ENCODE data around the gene TSPO. TPM values are rescaled to one million over a fixed set of nuclear protein-coding genes. Genes with fewer than 3 reads are reported as not detected.

The TSPO gene
- total and polyA plus RNA-seq, 2 of the 13 experiments (the other 11 are each of a cell fraction or from before 2014, with no cell fraction given), result 0.46 to 1.4 TPM

- TF ChIP-seq FOXP4 (CRISPR knock-in tag; IDR thresholded peaks at IDR 0.05) (peak; percentile 73), MTA3 (CRISPR knock-in tag; IDR thresholded peaks at IDR 0.05) (no peak), MEIS2 (CRISPR knock-in tag; IDR thresholded peaks at IDR 0.05) (peak; percentile 86), CREM (IDR thresholded peaks at IDR 0.05) (peak; percentile 59), CREM (CRISPR knock-in tag; IDR thresholded peaks at IDR 0.05) (no peak), KAT8 (CRISPR knock-in tag; IDR thresholded peaks at IDR 0.05) (peak; percentile 96), ZNF639 (CRISPR knock-in tag; conservative IDR thresholded peaks at IDR 0.05) (peak; percentile 100), ZNF558 (CRISPR knock-in tag; IDR thresholded peaks at IDR 0.05; ENCODE audit: borderline replicate concordance) (no peak), ZNF451 (CRISPR knock-in tag; IDR thresholded peaks at IDR 0.05) (no peak), GMEB2 (CRISPR knock-in tag; IDR thresholded peaks at IDR 0.05; ENCODE audit: low read depth) (peak; percentile 41; the same call in 1 of the 2 replicates), E2F2 (CRISPR knock-in tag; IDR thresholded peaks at IDR 0.05; ENCODE audit: borderline replicate concordance) (0 out of 2 replicates have a peak, but pooled peaks have one; percentile 62), ZNF460 (CRISPR knock-in tag; IDR thresholded peaks at IDR 0.05; ENCODE audit: borderline replicate concordance) (no peak; the same call in 1 of the 2 replicates), NFE2L1 (CRISPR knock-in tag; IDR thresholded peaks at IDR 0.05; ENCODE audit: borderline replicate concordance) (no peak), NCOA2 (CRISPR knock-in tag; IDR thresholded peaks at IDR 0.05) (peak; percentile 57), ISX (CRISPR knock-in tag; conservative IDR thresholded peaks at IDR 0.05) (no peak), CREB3 (CRISPR knock-in tag; IDR thresholded peaks at IDR 0.05) (peak; percentile 63; the same call in 1 of the 2 replicates), RELA (CRISPR knock-in tag; IDR thresholded peaks at IDR 0.05) (0 out of 2 replicates have a peak, but pooled peaks have one; percentile 32), PITX1 (CRISPR knock-in tag; IDR thresholded peaks at IDR 0.05) (peak; percentile 67; the same call in 1 of the 2 replicates), ZNF317 (CRISPR knock-in tag; IDR thresholded peaks at IDR 0.05) (0 out of 2 replicates have a peak, but pooled peaks have one; percentile 57), ZBTB3 (CRISPR knock-in tag; IDR thresholded peaks at IDR 0.05; ENCODE audit: borderline replicate concordance, low read depth) (no peak), ZNF235 (CRISPR knock-in tag; IDR thresholded peaks at IDR 0.05; ENCODE audit: borderline replicate concordance) (peak; percentile 57; the same call in 1 of the 2 replicates), NFIC (IDR thresholded peaks at IDR 0.05; ENCODE audit: low read length) (no peak), PHF8 (CRISPR knock-in tag; IDR thresholded peaks at IDR 0.05) (peak; percentile 88)
Observed at GRCh38 chr22:43187171-43188099, 36.1 kb downstream of the TSPO start (continued).

Measured in HepG2 (cell line).